Smooth muscle cell (in vitro differentiated cells): ENCODE measurements around the gene PRDM16. TPM values are rescaled to one million over a fixed set of nuclear protein-coding genes. Genes with fewer than 3 reads are reported as not detected.
A peak's percentile ranks its signal among the peaks of the same experiment; 100 is the strongest.

Experiments used
- DNase-seq: peaks from one replicate; lab custom pipeline; 2025; ENCODE audit not compliant: unreplicated experiment; lab: John Stamatoyannopoulos, UW
- H2AFZ ChIP-seq: fragments of 200-600 bp; sonication (generic); 2 replicates; pipeline ENCODE4 v1.6.0; 2016; ENCODE audit warnings: antibody characterized with exemption, low read depth, mild to moderate bottlenecking
- H3F3A ChIP-seq: fragments of 200-600 bp; sonication (generic); 2 replicates; pipeline ENCODE4 v1.6.0; 2017; ENCODE audit warnings: antibody characterized with exemption, low read depth
- H3K27ac ChIP-seq: fragments of 200-600 bp; sonication (generic); 2 replicates; pipeline ENCODE4 v1.5.1; 2016; ENCODE audit warnings: low read depth, mild to moderate bottlenecking
- H3K27me3 ChIP-seq: fragments of 200-600 bp; sonication (generic); 2 replicates; pipeline ENCODE4 v1.6.1; 2016; ENCODE audit warnings: low read depth, mild to moderate bottlenecking
- H3K36me3 ChIP-seq: fragments of 200-600 bp; sonication (generic); 2 replicates; pipeline ENCODE4 v1.5.1; 2016; ENCODE audit warnings: low read depth
- H3K4me1 ChIP-seq: fragments of 200-600 bp; sonication (generic); 2 replicates; pipeline ENCODE4 v1.5.1; 2016; ENCODE audit warnings: low read depth
- H3K4me2 ChIP-seq: fragments of 200-600 bp; sonication (generic); 2 replicates; pipeline ENCODE4 v1.6.0; 2016; ENCODE audit warnings: mild to moderate bottlenecking
- H3K4me3 ChIP-seq: fragments of 200-600 bp; sonication (generic); 2 replicates; pipeline ENCODE4 v1.5.1; 2016; ENCODE audit warnings: mild to moderate bottlenecking
- H3K79me2 ChIP-seq: fragments of 200-600 bp; sonication (generic); 2 replicates; pipeline ENCODE4 v1.6.0; 2016; ENCODE audit warnings: low read depth, mild to moderate bottlenecking
- H3K9ac ChIP-seq: fragments of 200-600 bp; sonication (generic); 2 replicates; pipeline ENCODE4 v1.6.0; 2016; ENCODE audit warnings: low read depth
- H3K9me3 ChIP-seq: fragments of 200-600 bp; sonication (generic); replicated peaks from 2 replicates; pipeline ENCODE4 v1.5.1; 2016; ENCODE audit warnings: low read depth
- H4K20me1 ChIP-seq: fragments of 200-600 bp; sonication (generic); 2 replicates; pipeline ENCODE4 v1.6.0; 2016; ENCODE audit warnings: low read depth
- WGBS: methylation state at CpG from one replicate; pipeline ENCODE4 v1.1.7; 2016; ENCODE audit warnings: low lambda C conversion rate; 5-methylcytosine and 5-hydroxymethylcytosine counted together
- polyA plus RNA-seq: library from polyadenylated mRNA; unstranded; fragments of >200 nt; fragmentation: Nextera tagmentation; extraction: Ambion mirVana; gene quantifications from 2 replicates; pipeline ENCODE4 v1.2.1, GENCODE V29; 2016
- total RNA-seq: library from RNA; depleted of rRNA; stranded (reverse); fragments of >200 nt; gene quantifications from 2 replicates; pipeline ENCODE4 v1.2.3, GENCODE V29; 2014
- TF ChIP-seq, protein P1 (sequence below): fragments of 200-600 bp; sonication (generic); IDR thresholded peaks from 2 replicates; pipeline ENCODE4 v1.5.1; 2017; ENCODE audit warnings: borderline replicate concordance, mild to moderate bottlenecking, antibody characterized with exemption; ENCODE audit not compliant: insufficient read depth, poor library complexity, severe bottlenecking

PRDM16 gene
- total and polyA plus RNA-seq, 2 experiments from 2014 or later, result 0.72 to 1.3 TPM

DNA sequence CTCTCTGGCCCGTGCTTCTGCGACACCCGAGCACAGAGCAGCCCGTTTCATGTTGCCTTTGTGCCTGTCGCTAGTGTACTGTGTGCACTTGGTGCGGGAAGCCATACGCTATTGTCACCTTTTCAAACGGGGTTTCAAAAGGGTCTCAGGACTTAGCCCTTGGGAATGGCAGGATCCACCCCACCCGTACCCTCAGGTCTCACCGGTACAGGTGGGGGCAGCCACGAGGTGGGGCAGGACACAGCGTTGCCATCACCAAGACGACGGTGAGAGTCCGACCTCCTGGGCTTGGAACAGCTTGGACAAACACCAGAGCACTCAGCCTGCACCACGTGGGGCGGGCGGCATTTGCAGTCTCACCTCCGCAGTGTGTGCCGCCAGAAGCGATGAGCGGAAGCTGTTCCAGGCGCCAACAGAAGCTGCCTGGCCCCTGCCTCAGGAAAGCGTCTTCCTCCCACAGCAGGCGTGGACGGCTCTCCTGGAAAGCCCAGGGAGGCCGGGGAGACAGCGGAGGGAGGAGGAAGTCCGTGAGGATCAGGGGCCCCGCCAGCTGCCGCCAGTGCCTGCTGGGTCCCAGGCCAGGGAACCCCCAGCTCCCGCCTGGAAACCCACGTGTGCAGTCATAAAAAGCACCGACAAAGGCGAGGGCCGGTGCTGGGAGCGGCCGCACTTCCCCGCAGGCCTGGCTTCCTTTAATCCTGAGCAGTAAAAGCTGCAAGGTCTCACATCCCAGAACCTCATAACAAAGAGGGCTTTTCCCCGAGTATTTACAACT lies 254.2 kb downstream of the PRDM16 start:
- no peak overlapping the region for H3K9ac ChIP-seq
- H3K27ac ChIP-seq, result no peak overlapping the region
- peak overlapping the region; percentile 72 for H3K4me2 ChIP-seq
- H3F3A ChIP-seq, result peaks cover 4% of the 10 kb centered on the region
- no peaks in the 10 kb centered on the region for H3K79me2 ChIP-seq
- 46% methylated on average over 40 of the region's 40 CpGs for WGBS
- peaks cover 15% of the 10 kb centered on the region for H3K4me1 ChIP-seq
- no peak overlapping the region for H3K4me3 ChIP-seq
- TF ChIP-seq, protein P1, sequence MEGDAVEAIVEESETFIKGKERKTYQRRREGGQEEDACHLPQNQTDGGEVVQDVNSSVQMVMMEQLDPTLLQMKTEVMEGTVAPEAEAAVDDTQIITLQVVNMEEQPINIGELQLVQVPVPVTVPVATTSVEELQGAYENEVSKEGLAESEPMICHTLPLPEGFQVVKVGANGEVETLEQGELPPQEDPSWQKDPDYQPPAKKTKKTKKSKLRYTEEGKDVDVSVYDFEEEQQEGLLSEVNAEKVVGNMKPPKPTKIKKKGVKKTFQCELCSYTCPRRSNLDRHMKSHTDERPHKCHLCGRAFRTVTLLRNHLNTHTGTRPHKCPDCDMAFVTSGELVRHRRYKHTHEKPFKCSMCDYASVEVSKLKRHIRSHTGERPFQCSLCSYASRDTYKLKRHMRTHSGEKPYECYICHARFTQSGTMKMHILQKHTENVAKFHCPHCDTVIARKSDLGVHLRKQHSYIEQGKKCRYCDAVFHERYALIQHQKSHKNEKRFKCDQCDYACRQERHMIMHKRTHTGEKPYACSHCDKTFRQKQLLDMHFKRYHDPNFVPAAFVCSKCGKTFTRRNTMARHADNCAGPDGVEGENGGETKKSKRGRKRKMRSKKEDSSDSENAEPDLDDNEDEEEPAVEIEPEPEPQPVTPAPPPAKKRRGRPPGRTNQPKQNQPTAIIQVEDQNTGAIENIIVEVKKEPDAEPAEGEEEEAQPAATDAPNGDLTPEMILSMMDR, result no peak
- H3K9me3 ChIP-seq, result no peaks in the 10 kb centered on the region
- H4K20me1 ChIP-seq, result no peaks in the 10 kb centered on the region
- H2AFZ ChIP-seq, result peak overlapping the region; percentile 70
- H3K36me3 ChIP-seq, result no peaks in the 10 kb centered on the region
- peak; percentile 25 for DNase-seq
- no peaks in the 10 kb centered on the region for H3K27me3 ChIP-seq

GRCh38 chr1:3323796-3324703 lies 255.0 kb downstream of the PRDM16 start:
- H3K27me3 ChIP-seq, result no peaks in the 10 kb centered on the region
- peaks cover 4% of the 10 kb centered on the region for H3F3A ChIP-seq
- no peak overlapping the region for H3K9ac ChIP-seq
- no peak overlapping the region for H3K4me3 ChIP-seq
- TF ChIP-seq, protein P1, result no peak
- no peaks in the 10 kb centered on the region for H3K79me2 ChIP-seq
- no peaks in the 10 kb centered on the region for H3K36me3 ChIP-seq
- peak overlapping the region; percentile 72 for H3K4me2 ChIP-seq
- WGBS, result 77% methylated on average over 21 of the region's 26 CpGs
- H3K27ac ChIP-seq, result no peak overlapping the region
- H3K4me1 ChIP-seq, result peaks cover 15% of the 10 kb centered on the region
- no peaks in the 10 kb centered on the region for H3K9me3 ChIP-seq
- no peak for DNase-seq
- H2AFZ ChIP-seq, result peak overlapping the region; percentile 70
- no peaks in the 10 kb centered on the region for H4K20me1 ChIP-seq

GRCh38 chr1:3324704-3325535 lies 255.9 kb downstream of the PRDM16 start:
- Histone ChIP-seq H3K79me2 (no peaks in the 10 kb centered on the region), H3K9me3 (no peaks in the 10 kb centered on the region), H4K20me1 (no peaks in the 10 kb centered on the region), H3F3A (peaks cover 4% of the 10 kb centered on the region), H3K4me3 (no peak overlapping the region), H3K4me1 (peaks cover 15% of the 10 kb centered on the region), H2AFZ (no peak overlapping the region), H3K27ac (no peak overlapping the region), H3K27me3 (no peaks in the 10 kb centered on the region), H3K36me3 (no peaks in the 10 kb centered on the region), H3K4me2 (no peak overlapping the region), H3K9ac (no peak overlapping the region)
- DNase-seq, result no peak
- 97% methylated on average over 21 of the region's 22 CpGs for WGBS
- TF ChIP-seq, protein P1, result no peak
